DOHH2 (cell line): ENCODE measurements around the gene ABHD14A.

Source experiments
- H3F3A ChIP-seq: fragments of 200-600 bp; sonication (generic), shearing (Covaris generic); 2 replicates; pipeline ENCODE4 v1.6.0; 2016; ENCODE audit warnings: antibody characterized with exemption, mild to moderate bottlenecking; ENCODE audit not compliant: control insufficient read depth, insufficient read depth
- H3K27ac ChIP-seq: fragments of 200-600 bp; sonication (generic); 2 replicates; pipeline ENCODE4 v1.5.1; 2014; ENCODE audit warnings: low read depth, mild to moderate bottlenecking, low read length, moderate library complexity
- H3K27me3 ChIP-seq: fragments of 200-600 bp; sonication (generic); 2 replicates; pipeline ENCODE4 v1.6.1; 2014; ENCODE audit warnings: mild to moderate bottlenecking, low read length, mixed read lengths; ENCODE audit not compliant: control insufficient read depth
- H3K36me3 ChIP-seq: fragments of 200-600 bp; sonication (generic); 2 replicates; pipeline ENCODE4 v1.6.1; 2014; ENCODE audit warnings: mild to moderate bottlenecking, low read length, moderate library complexity, mixed read lengths; ENCODE audit not compliant: control insufficient read depth
- H3K4me1 ChIP-seq: fragments of 200-600 bp; sonication (generic); 2 replicates; pipeline ENCODE4 v1.6.1; 2014; ENCODE audit warnings: mild to moderate bottlenecking, low read length, mixed read lengths; ENCODE audit not compliant: control insufficient read depth
- H3K4me2 ChIP-seq: fragments of 200-600 bp; sonication (generic); 2 replicates; pipeline ENCODE4 v1.6.0; 2014; ENCODE audit warnings: mild to moderate bottlenecking, low read length, moderate library complexity
- H3K4me3 ChIP-seq: fragments of 200-600 bp; sonication (generic); 2 replicates; pipeline ENCODE4 v1.5.1; 2014; ENCODE audit warnings: mild to moderate bottlenecking, low read length, mixed read lengths
- H3K79me2 ChIP-seq: fragments of 200-600 bp; sonication (generic); 2 replicates; pipeline ENCODE4 v1.6.1; 2014; ENCODE audit warnings: mild to moderate bottlenecking, low read length, mixed read lengths; ENCODE audit not compliant: control insufficient read depth
- H3K9me2 ChIP-seq: fragments of 200-600 bp; sonication (generic); replicated peaks from 2 replicates; pipeline ENCODE4 v1.6.1; 2014; ENCODE audit warnings: mild to moderate bottlenecking, low read length, mixed read lengths; ENCODE audit not compliant: control insufficient read depth
- H3K9me3 ChIP-seq: fragments of 200-600 bp; sonication (generic); 2 replicates; pipeline ENCODE4 v1.6.1; 2014; ENCODE audit warnings: antibody characterized with exemption, low read length, mixed read lengths; ENCODE audit not compliant: control insufficient read depth, insufficient read depth
- H4K20me1 ChIP-seq: fragments of 200-600 bp; sonication (generic); 2 replicates; pipeline ENCODE4 v1.6.0; 2014; ENCODE audit warnings: low read depth, mild to moderate bottlenecking, antibody characterized with exemption, low read length, moderate library complexity; ENCODE audit not compliant: control insufficient read depth, insufficient read depth
- EZH2phosphoT487 ChIP-seq: fragments of 200-600 bp; sonication (generic); IDR thresholded peaks from 2 replicates; pipeline ENCODE4 v1.6.1; 2017; ENCODE audit warnings: borderline replicate concordance, mild to moderate bottlenecking, antibody characterized with exemption, low read length, moderate library complexity, mixed read lengths
- TF ChIP-seq, protein P1 (sequence below): fragments of 200-600 bp; sonication (generic); IDR thresholded peaks from one replicate; pipeline ENCODE4 v1.5.1; 2014; ENCODE audit warnings: antibody characterized with exemption, mild to moderate bottlenecking, low read depth, low read length; ENCODE audit not compliant: poor library complexity, severe bottlenecking

ABHD14A gene

DNA sequence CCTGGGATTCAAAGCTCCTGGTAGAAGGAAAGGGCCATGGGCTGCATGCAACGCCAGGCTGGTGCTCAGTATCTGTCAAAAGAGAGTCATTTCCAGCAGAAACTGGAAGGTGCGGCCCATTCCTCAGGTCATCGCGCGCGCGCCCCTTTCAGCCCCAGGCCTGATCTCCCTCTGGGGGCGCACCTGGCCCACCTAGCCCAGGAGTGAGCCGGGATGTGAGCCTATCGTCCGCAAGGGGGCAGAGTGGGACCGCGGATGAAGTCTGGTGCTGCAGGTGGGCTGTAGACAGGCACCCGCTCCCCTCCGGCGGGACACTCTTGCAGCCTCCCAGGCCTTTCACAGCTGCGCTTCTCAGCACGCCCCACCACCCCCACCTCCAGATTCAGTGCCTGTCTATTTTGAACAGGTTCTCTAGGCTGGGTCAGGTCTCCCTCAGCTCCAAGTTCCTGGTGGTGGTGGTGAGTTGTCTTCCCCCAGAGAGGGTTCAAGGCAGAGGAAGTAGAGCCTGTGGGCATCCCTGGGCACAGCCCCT, 26.6 kb downstream of the ABHD14A start:
- Histone ChIP-seq H3K9me3 (no peaks in the 10 kb centered on the region), H3F3A (no peaks in the 10 kb centered on the region), H3K79me2 (no peaks in the 10 kb centered on the region), H3K36me3 (no peaks in the 10 kb centered on the region), H4K20me1 (no peaks in the 10 kb centered on the region), H3K4me3 (no peak overlapping the region), H3K4me1 (peaks cover 10% of the 10 kb centered on the region), H3K27ac (no peak overlapping the region), H3K9me2 (no peaks in the 10 kb centered on the region), H3K27me3 (peaks cover 14% of the 10 kb centered on the region), H3K4me2 (peak overlapping the region; percentile 28; the same call in 1 of the 2 replicates)
- TF ChIP-seq, protein P1, sequence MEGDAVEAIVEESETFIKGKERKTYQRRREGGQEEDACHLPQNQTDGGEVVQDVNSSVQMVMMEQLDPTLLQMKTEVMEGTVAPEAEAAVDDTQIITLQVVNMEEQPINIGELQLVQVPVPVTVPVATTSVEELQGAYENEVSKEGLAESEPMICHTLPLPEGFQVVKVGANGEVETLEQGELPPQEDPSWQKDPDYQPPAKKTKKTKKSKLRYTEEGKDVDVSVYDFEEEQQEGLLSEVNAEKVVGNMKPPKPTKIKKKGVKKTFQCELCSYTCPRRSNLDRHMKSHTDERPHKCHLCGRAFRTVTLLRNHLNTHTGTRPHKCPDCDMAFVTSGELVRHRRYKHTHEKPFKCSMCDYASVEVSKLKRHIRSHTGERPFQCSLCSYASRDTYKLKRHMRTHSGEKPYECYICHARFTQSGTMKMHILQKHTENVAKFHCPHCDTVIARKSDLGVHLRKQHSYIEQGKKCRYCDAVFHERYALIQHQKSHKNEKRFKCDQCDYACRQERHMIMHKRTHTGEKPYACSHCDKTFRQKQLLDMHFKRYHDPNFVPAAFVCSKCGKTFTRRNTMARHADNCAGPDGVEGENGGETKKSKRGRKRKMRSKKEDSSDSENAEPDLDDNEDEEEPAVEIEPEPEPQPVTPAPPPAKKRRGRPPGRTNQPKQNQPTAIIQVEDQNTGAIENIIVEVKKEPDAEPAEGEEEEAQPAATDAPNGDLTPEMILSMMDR, result peak; percentile 99
- TF ChIP-seq EZH2phosphoT487, result no peak

DNA sequence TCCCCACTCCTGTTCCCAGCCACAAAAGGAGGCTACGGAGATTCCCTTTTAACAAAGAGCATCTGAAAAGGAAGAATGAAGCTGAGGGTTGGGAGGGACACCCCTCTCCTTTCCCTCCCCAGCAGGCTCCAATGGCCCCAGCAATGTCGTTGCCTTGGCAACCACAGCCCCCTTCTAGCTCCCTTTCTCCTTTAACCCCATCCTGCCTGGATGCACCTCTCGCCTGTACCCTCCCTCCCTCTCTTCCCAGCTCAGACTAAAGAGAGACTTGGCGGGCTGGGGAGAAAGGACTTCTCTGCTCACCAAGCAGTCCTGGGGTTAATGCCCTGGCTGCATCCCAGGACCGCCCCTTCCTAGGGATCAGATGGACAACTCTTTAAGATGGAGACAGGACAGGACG, 27.9 kb downstream of the ABHD14A start:
- Histone ChIP-seq H3K79me2 (no peaks in the 10 kb centered on the region), H3F3A (no peaks in the 10 kb centered on the region), H3K27me3 (peaks cover 17% of the 10 kb centered on the region), H3K4me2 (no peak overlapping the region), H3K9me2 (no peaks in the 10 kb centered on the region), H4K20me1 (no peaks in the 10 kb centered on the region), H3K27ac (no peak overlapping the region), H3K4me3 (no peak overlapping the region), H3K36me3 (no peaks in the 10 kb centered on the region), H3K4me1 (peaks cover 10% of the 10 kb centered on the region), H3K9me3 (no peaks in the 10 kb centered on the region)
- TF ChIP-seq, protein P1, result no peak
- no peak for TF ChIP-seq EZH2phosphoT487

DNA sequence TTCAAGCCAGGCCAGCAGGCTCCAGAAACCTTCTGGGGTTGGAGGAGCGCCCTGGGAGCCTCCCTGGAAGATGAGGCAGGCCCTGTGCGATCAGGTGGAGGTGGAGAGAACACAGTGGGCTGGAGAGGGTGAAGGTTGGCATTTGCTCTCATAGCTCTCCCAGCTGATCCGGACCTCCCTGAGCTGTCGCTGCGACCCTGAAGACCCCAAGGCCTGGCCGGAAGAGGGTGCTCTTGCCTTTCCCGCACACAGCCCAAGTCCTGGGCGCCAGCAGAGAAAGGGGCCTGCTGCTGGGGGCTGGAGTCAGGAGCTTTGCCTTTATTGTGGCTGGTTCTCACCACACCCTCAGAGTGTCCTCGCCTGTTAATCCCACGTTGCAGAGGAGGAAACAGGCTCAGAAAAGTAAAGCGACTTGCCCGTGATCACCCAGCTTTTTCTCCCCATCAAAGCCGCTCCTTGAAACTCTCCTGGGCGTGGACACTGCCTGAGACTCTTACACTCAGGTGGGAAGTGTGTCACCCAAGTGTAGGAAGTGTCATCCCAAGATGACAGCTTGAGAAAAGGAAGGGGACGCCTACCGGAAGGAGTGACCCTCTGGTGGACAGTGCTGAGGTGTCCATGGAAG, 29.4 kb downstream of the ABHD14A start:
- TF ChIP-seq, protein P1, result no peak
- Histone ChIP-seq H3K9me3 (no peaks in the 10 kb centered on the region), H3K79me2 (no peaks in the 10 kb centered on the region), H3K4me2 (no peak overlapping the region), H3F3A (no peaks in the 10 kb centered on the region), H3K4me1 (peaks cover 10% of the 10 kb centered on the region), H3K27ac (no peak overlapping the region), H3K9me2 (no peaks in the 10 kb centered on the region), H3K27me3 (peaks cover 13% of the 10 kb centered on the region), H4K20me1 (no peaks in the 10 kb centered on the region), H3K36me3 (no peaks in the 10 kb centered on the region), H3K4me3 (no peak overlapping the region)
